Hepatic stellate cell (primary cell): ENCODE results near the gene TMEM222.

Source experiments
- DNase-seq: peaks from one replicate; pipeline ENCODE4 v3.0.0; 2011; ENCODE audit warnings: low spot score

The TMEM222 gene

DNA sequence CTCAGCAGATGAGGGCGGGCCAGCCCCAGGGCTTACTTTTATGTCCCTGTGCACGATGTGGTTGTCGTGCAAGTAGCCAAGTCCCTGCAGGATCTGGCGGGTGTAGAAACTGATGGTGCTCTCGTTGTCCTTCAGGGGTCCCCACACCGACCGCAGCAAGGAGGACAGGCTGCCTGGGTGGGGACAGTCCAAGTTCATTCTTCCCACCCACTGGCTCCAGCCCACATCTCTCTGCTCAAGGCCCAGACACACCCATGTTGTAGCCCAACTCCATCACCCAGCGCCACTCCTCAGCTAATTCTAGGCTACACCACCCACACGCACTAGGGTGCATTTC lies 37.8 kb downstream of the TMEM222 start:
- no peak for DNase-seq

DNA sequence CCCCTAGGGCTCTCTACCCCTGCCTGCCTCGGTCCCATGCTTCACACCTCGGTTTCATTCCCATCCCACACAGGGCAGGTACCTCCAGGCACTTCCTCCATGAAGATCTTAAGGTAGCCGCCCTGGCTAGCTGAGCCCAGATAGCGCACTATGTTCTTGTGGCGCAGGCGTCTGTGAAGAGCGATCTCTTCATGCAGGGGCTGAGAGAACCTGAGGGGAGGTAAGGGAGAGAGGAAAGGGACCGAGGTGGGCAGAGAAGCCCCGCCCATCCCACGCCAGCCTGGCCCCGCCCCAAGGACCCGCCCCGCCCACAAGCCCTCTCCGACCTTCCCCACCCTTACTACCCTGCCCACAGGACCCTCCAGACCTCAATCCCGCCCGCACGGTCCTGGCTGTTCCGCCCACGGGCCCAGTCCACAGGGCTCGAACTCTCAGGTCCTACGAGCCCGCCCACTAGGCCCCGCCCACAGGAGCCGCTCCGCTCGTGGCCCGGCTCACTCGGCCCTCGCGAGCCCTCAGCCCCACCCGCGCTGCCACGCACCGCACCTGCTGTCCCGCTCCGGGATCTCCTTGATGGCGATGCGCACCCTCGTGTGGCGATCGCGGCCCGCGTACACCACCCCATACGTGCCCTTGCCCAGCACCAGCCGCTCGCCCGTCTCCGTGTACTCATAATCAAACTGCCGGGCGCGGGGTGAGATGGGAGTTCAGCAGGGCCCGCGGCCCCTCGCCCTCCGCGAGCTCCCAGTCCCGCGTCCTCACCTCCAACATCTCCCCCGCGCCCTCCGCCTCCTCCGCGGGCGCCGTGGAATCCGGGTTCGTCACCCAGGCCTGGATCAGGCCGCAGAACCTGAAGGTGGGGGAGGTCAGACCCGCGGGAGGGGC lies 38.4 kb downstream of the TMEM222 start:
- no peak for DNase-seq

- DNase-seq, result no peak
Observed at GRCh38 chr1:27361044-27361402, 39.1 kb downstream of the TMEM222 start.

GRCh38 chr1:27361553-27361952 lies 39.6 kb downstream of the TMEM222 start:
- no peak for DNase-seq

DNA sequence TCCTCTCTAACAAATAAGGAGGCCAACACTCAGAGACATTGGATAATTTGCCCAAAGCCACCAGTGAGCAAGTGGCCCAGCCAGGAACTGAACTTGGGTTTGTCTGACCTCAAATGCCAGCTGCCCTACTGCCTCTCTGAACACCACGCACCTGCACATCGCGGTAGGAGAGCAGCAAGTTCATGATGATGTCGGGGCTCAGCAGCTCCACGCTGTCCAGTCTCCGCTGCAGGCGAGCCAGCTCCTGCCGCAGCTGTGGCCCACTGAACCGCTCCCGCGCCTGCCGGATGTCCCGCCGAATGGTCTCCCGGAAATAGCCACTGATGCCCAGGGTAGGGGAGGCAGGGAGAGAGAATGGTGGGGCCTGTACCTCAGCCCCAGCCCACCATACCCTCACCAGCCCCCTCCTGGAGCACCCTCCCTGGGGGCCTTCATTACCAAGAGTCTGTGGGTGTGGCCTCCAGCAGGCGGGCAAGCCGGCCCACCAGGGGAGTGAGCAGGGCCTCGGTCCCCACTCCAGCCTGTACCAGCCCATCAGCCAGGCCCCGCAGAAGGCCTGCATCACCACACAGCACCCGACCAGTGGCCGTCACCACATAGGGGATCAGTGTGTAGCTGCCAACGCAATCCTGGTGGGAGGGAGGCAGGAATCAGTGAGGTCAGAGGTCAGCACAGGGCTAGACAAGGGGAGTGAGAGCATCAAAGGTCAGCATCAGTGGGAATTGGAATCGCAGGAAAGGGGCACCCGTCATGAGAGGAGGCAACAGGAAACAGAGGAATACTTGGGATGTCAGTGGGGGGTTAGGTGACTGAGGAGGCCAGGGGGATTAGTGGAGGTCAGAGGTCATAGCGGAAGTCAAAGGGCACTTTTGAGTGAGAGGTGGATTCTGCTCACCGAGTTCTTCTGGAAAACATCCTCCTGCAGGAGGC lies 42.1 kb downstream of the TMEM222 start:
- no peak for DNase-seq

- no peak for DNase-seq
Observed at GRCh38 chr1:27364696-27365371, 42.9 kb downstream of the TMEM222 start.

DNA sequence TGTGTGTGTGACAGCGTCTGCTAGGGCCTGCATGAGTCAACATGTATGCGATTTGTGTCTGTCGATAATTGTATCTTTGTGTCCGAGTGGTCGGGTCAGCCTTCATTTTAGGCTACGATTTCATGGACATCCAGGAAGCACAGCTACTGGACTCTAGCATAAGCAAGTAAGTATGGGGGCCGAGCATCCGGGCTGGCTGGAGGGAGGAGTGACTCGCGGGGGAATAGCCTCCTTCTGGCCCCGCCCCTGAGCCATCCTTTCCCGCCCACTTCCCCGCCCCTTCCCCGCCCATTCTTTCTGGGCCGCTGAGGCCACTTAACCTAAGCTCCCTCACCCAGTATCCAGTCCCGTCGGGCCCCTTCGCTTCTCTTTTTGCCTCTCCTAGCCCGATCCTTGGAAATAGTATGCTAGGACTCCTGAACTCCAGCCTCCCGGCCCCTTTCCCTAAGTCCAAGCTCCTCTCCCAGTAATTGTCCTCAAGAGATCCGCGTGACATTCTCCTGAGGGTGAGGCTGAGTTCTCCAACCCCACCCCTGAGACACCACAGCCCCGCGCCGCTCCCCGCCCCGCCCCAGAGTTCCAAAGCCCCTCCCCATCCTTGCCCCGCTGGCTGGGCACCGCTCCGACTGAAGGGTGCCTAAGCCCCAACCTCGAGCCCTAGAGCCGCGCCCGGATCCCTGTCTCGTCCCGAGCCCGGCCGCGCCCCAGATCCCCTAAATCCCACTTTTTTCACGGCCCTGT lies 43.6 kb downstream of the TMEM222 start:
- DNase-seq, result peak; percentile 95

DNA sequence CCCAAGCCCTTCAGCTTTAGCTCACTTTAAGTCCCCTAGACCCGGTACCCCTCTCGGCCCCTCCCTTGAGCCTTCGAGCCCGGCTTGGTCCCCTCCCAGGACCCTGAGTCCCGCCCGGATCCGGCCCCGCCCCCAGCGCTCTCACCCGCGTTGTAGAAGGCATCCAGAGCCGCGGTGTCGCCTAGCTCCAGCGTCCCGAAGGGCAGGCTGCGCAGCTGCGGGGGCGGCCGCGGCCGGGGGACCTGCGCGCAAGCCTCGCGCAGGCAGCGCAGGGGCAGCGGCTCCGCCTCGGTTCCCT lies 44.1 kb downstream of the TMEM222 start:
- DNase-seq, result peak; percentile 88

- peak; percentile 92 for DNase-seq
Observed at GRCh38 chr1:27366411-27367159, 44.6 kb downstream of the TMEM222 start, which contains the start of gene MAP3K6. Gene MAP3K6, minus strand, starts transcription at chr1:27366961. Its CDS starts 364 bp downstream, at chr1:27366597.

- no peak for DNase-seq
Observed at GRCh38 chr1:27367160-27367650, 45.2 kb downstream of the TMEM222 start.

DNA sequence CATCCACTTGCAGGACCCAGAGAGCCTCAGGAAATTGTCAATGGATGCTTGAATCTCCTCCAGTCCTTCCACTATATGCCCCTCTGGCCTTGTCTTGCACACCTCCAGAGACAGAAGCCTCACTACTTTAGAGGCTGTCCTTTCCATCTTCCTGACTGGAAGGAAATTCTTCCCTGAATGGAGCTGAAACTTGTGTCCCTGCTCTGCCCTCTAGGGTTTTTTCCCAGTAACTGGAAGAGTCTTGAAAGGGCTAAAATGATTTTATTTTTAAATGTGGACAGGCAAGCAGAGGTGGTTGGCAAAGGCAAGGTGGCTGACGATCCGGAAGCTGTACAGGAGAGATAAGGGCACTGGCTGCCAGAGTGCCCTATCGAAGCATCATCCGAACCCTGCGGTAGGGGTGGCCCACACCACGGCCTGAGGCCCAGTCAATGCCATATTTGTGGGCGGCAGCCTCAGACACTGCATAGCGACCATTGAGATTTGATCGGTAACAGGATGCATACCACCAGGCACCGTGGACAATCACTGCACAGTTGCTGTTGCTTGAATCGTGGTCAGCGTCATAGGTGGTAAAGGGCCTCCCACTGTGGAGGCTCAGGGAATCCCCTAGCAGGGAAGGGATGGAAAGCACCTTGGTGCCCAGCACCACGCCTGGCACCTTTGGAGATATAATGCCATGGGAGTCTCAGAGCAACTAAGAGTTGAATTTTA lies 47.1 kb downstream of the TMEM222 start:
- DNase-seq, result no peak

- DNase-seq, result no peak
Observed at GRCh38 chr1:27372022-27372807, 50.3 kb downstream of the TMEM222 start.

GRCh38 chr1:27372808-27373690 lies 51.1 kb downstream of the TMEM222 start:
- DNase-seq, result no peak

GRCh38 chr1:27374362-27375086 lies 52.6 kb downstream of the TMEM222 start, which contains the start of gene FCN3:
Gene FCN3, minus strand, starts transcription at chr1:27374824. Its CDS starts 6 bp downstream, at chr1:27374818.
- no peak for DNase-seq

GRCh38 chr1:27377760-27378495 lies 56.0 kb downstream of the TMEM222 start:
- no peak for DNase-seq

GRCh38 chr1:27379564-27380122 lies 57.7 kb downstream of the TMEM222 start:
- DNase-seq, result no peak

- DNase-seq, result no peak
Observed at GRCh38 chr1:27380224-27380623, 58.3 kb downstream of the TMEM222 start.
